ENCODE measurements around the gene TBC1D22A. TPM values are rescaled to one million over a fixed set of nuclear protein-coding genes. Genes with fewer than 3 reads are reported as not detected.
A peak's percentile ranks its signal among the peaks of the same experiment; 100 is the strongest.

TBC1D22A gene
- total and polyA plus RNA-seq, 4 experiments from 2014 or later: 20.6 to 49.2 (median 36.7) TPM

DNA sequence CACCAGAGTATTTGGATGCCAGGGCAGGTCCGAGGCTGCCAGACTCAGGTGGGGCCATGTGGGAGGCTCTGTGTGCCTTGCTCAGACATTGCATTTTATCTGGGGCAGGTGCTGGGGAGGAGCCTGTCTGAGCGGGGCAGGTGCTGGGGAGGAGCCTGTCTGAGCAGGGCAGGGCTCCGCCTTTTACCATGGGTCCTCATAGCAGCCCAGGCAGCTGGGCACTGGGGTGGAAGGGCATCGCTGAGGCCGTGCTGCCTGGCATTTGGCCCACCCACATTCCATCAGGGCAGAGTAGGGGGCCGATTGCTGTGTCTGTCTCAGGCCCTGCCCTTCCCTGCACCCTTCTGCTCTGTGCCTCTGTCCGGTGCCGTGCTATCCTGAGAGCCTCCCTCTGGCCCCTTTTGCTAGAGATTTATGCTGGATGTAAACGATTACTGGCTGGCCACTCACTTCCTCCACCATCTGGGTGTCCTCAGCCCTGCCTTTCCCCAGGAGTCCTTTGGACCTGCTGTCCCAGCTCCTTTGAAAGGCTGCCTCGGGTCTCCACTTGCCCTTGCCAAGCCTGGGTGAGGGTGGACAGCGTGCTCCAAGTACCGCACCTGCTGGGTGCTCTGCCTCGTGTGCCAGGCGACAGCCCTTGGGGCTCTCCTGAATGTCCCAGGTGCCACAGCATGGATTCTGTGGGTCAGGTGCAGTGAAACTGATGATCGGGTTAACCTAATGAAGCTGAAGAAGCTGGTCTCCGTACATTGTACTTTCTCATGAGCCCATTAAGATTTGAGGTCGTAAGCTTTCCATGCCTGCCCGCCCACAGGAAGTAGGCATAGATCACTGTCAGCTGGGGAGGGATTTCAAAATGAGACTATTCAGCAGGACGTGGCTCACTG, 281.6 kb downstream of the TBC1D22A start:
- no peaks in the 10 kb centered on the region for H3K9me3 Mint-ChIP-seq
- ChIA-PET POLR2A (ENCODE audit: partially characterized antibody) (no interaction called here), CTCF (ENCODE audit: partially characterized antibody) (no interaction called here)
- Histone ChIP-seq H3K36me3 (ENCODE audit: insufficient read depth, low read length) (no peaks in the 10 kb centered on the region), H3K9me3 (ENCODE audit: control insufficient read depth in 1 of 2, low read length in 2 of 2) (no peaks in the 10 kb centered on the region), H3K4me3 (ENCODE audit: low read length in 2 of 2) (no peak overlapping the region), H3K27ac (ENCODE audit: low read depth, low read length) (no peak overlapping the region), H3K4me1 (ENCODE audit: insufficient read depth, low read length) (no peaks in the 10 kb centered on the region), H3K27me3 (ENCODE audit: insufficient read depth, low read length) (no peaks in the 10 kb centered on the region)
- no peaks in the 10 kb centered on the region for H3K27me3 Mint-ChIP-seq
- H3K36me3 Mint-ChIP-seq: peaks cover 11% of the 10 kb centered on the region in 2 donors
- no peak for DNase-seq
- H3K4me1 Mint-ChIP-seq: peaks cover 21 to 37% (median 31%) of the 10 kb centered on the region in 4 donors
- peak overlapping the region in 3 of 7 donors; percentile 24 to 50 (median 26) for H3K27ac Mint-ChIP-seq
- no peak overlapping the region for H3K4me3 Mint-ChIP-seq
- intact Hi-C loops (cut with micrococcal nuclease): no loop called here

DNA sequence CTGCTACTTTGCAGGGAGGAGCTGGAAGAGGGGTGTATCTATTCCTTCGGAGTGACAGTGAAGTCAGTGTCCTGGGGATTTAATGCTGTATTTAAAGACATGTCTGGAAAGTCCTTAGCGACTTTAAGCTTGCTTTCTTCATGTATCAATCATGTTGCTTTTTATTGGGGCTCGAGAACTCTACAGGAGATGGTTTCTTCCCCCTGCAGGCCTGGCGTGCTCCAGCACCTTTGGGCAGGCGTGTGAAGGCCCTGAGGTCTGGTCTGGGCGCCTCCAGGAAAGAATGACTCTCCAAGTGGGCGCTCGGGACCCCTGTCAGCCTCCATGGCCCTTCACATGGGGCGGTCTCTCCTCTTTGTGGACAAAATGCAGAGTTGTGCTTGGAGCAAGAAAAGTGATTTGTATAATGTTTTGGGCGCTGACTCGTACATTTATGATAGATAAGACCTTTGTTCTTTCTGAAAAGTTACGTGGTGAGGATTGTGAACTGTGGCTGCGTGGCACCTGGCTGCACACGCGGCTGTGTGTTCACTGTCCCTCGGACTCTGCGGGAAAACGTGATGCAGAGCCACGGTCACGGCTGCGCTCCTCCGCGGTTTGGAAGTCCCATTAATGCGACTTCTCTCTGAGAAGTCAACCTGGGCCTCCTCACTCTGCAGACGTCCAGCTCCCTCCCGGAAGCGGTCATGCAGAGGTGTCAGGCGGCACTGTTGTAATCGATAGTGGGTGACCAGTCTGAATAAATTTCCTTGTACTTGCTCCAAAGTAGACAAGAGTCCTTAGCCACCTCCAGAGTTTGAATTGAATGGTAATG, 282.5 kb downstream of the TBC1D22A start:
- POLR2A ChIA-PET (ENCODE audit: partially characterized antibody): no interaction called here
- Histone ChIP-seq H3K4me1 (ENCODE audit: insufficient read depth, low read length) (no peaks in the 10 kb centered on the region), H3K9me3 (ENCODE audit: control insufficient read depth in 1 of 2, low read length in 2 of 2) (no peaks in the 10 kb centered on the region)

DNA sequence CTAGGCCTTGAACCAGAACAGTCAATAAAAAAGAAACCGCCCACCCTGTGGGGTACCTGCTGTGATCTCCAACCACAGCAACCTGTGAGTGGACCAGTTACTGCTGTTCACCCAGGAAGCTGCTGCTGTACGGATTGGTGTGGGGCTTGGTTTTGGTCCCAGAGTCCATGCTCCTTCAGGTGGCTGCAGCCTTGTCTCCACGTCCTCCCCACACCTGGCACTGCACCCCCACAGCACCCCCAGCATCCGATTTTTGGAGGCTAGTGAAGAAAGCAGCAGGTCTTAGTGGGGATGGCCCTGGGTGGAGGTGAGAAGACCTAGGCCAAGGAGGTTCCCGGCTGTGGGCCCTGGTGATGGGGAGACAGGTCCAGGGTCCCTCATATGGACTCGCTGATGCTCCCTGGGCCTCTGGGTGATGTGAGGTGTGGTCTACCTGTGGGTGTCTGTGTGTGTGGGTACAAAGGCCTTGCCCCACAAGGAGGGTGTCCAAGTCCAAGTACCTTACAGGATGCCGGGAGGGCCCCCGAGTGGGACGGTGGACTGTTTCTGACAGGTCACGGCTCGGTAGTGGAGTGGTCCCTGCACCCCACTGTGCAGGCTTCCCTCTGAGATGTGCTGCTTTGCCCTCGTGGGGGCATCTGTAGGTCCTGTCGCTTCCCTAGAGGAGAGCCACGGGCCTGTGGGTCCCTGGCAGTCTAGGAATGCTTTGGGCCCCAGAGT, 283.4 kb downstream of the TBC1D22A start:
- no peak overlapping the region for H3K27ac ChIP-seq (ENCODE audit: low read depth, low read length)
- CTCF ChIA-PET (ENCODE audit: partially characterized antibody): no interaction called here
- no peak for DNase-seq
- Mint-ChIP-seq H3K27me3 (no peaks in the 10 kb centered on the region), H3K27ac (peak overlapping the region in 1 of 7 donors; percentile 60), H3K36me3 (peaks cover 4% of the 10 kb centered on the region in 2 donors), H3K4me1 (peaks cover 21 to 31% (median 30%) of the 10 kb centered on the region in 4 donors), H3K9me3 (no peaks in the 10 kb centered on the region), H3K4me3 (no peak overlapping the region)
- no peaks in the 10 kb centered on the region for H3K36me3 ChIP-seq (ENCODE audit: insufficient read depth, low read length)
- intact Hi-C loops (cut with micrococcal nuclease): no loop called here
- POLR2A ChIA-PET (ENCODE audit: partially characterized antibody): no interaction called here
- no peak overlapping the region for H3K4me3 ChIP-seq (ENCODE audit: low read length in 2 of 2)
- no peaks in the 10 kb centered on the region for H3K4me1 ChIP-seq (ENCODE audit: insufficient read depth, low read length)
- H3K9me3 ChIP-seq (ENCODE audit: control insufficient read depth in 1 of 2, low read length in 2 of 2): no peaks in the 10 kb centered on the region
- no peaks in the 10 kb centered on the region for H3K27me3 ChIP-seq (ENCODE audit: insufficient read depth, low read length)

More for the DNA sequence above, 282.5 kb downstream of the TBC1D22A start:
- Histone ChIP-seq H3K27ac (ENCODE audit: low read depth, low read length) (no peak overlapping the region), H3K4me3 (ENCODE audit: low read length in 2 of 2) (no peak overlapping the region), H3K27me3 (ENCODE audit: insufficient read depth, low read length) (no peaks in the 10 kb centered on the region), H3K36me3 (ENCODE audit: insufficient read depth, low read length) (no peaks in the 10 kb centered on the region)
- CTCF ChIA-PET (ENCODE audit: partially characterized antibody): no interaction called here
- Mint-ChIP-seq H3K4me1 (peaks cover 23 to 31% (median 31%) of the 10 kb centered on the region in 4 donors), H3K27me3 (no peaks in the 10 kb centered on the region), H3K4me3 (peak overlapping the region in 1 of 8 donors; percentile 55), H3K36me3 (peaks cover 9% of the 10 kb centered on the region in 2 donors), H3K9me3 (no peaks in the 10 kb centered on the region), H3K27ac (peak overlapping the region in 2 of 7 donors; percentile 24 to 69)
- intact Hi-C loops (cut with micrococcal nuclease): no loop called here
- DNase-seq: no peak

DNA sequence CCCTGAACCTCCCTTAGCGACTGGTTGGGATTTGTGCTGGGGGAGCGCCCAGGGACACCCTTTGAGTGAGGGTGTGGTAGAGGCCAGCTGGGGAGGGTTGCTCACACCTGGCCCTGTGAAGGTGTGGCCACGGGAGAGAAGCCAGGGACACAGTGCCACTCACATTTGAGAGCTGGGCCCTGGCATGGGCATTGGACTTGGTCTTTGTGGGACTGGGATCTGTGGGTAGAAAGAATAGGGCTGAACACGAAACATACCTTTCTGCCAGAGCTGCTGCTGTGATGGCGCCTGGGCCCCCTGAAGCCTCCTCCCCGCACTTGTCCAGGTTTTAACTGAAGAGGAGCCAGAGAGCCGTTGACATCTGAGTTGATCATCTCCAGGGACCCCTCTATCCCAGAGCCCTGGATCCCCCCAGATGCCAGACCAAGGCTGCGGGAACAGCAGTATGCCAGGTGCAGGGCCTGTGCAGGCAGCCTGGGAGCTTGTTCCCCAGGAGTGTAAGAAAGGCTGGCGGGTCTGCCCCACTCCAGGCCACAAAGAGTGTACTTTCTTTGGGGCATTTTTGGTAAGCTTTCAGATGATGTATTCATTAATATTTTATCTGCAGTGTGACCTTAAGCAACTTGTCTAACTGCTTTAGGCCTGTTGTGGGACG, 284.1 kb downstream of the TBC1D22A start:
- H3K27me3 Mint-ChIP-seq: no peaks in the 10 kb centered on the region
- no peak overlapping the region for H3K4me3 Mint-ChIP-seq
- peak overlapping the region in 4 of 7 donors; percentile 17 to 68 (median 44) for H3K27ac Mint-ChIP-seq

DNA sequence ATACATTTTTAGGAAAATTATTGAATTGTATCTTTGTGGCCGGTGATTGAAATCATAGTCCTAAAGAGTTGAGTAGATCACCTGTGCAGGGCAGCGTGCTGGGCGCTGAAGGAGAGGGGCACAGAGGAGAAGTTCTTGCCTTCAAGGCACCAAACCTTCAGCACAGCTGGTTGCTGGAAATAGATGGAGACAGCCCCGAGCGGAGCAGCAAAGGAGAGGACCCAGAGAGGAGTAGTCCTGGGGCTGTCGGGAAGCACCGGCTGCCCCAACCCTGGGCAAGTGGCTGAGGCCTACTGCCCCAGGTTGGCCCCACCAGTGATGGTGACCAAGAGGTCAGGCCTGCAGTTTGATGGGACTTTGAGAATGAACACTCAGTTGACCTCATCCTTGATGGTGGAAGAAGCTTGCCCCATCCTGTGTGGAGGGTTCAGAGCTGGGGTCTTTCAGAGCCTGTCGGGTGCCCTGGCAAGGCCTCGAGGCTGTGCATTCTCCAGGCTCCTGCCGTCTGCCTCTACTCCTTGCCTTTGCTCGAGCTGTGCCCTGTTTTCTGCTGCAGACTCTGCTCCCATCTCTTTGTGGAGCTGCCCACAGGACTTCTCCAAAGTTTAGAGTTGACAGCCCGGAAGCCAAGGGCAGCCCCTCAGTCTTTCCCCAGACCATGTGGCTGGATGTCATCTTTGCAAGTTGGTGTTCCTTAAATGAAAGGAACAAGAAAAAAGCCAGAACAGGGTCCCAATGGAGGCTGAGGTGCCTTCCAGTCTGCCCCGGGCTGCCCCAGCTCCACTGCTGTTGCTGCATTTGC, 285.1 kb downstream of the TBC1D22A start:
- DNase-seq: no peak
- Histone ChIP-seq H3K27me3 (ENCODE audit: insufficient read depth, low read length) (no peaks in the 10 kb centered on the region), H3K9me3 (ENCODE audit: control insufficient read depth in 1 of 2, low read length in 2 of 2) (no peaks in the 10 kb centered on the region), H3K36me3 (ENCODE audit: insufficient read depth, low read length) (no peaks in the 10 kb centered on the region), H3K4me1 (ENCODE audit: insufficient read depth, low read length) (no peaks in the 10 kb centered on the region), H3K27ac (ENCODE audit: low read depth, low read length) (no peak overlapping the region), H3K4me3 (ENCODE audit: low read length in 2 of 2) (no peak overlapping the region)
- no peak overlapping the region for H3K4me3 Mint-ChIP-seq
- intact Hi-C loops (cut with micrococcal nuclease): no loop called here
- peak overlapping the region in 2 of 7 donors; percentile 29 to 35 for H3K27ac Mint-ChIP-seq
- no peaks in the 10 kb centered on the region for H3K27me3 Mint-ChIP-seq
- CTCF ChIA-PET (ENCODE audit: partially characterized antibody): interaction anchor here (0.6 kb wide), 1 partner anchor 248 kb away, joined by 3 read pairs; no protein-coding TSS in a partner anchor
- POLR2A ChIA-PET (ENCODE audit: partially characterized antibody): no interaction called here
- peaks cover 0 to 4% of the 10 kb centered on the region in 2 donors for H3K36me3 Mint-ChIP-seq
- H3K9me3 Mint-ChIP-seq: no peaks in the 10 kb centered on the region
- H3K4me1 Mint-ChIP-seq: peaks cover 16 to 28% (median 22%) of the 10 kb centered on the region in 4 donors

More for the DNA sequence above, 284.1 kb downstream of the TBC1D22A start:
- Mint-ChIP-seq H3K9me3 (no peaks in the 10 kb centered on the region), H3K4me1 (peaks cover 20 to 31% (median 26%) of the 10 kb centered on the region in 4 donors), H3K36me3 (peaks cover 0 to 4% of the 10 kb centered on the region in 2 donors)
- no peaks in the 10 kb centered on the region for H3K36me3 ChIP-seq (ENCODE audit: insufficient read depth, low read length)
- no peak overlapping the region for H3K27ac ChIP-seq (ENCODE audit: low read depth, low read length)
- no peaks in the 10 kb centered on the region for H3K9me3 ChIP-seq (ENCODE audit: control insufficient read depth in 1 of 2, low read length in 2 of 2)
- no peak for DNase-seq
- H3K4me3 ChIP-seq (ENCODE audit: low read length in 2 of 2): no peak overlapping the region
- intact Hi-C loops (cut with micrococcal nuclease): no loop called here
- POLR2A ChIA-PET (ENCODE audit: partially characterized antibody): no interaction called here
- CTCF ChIA-PET (ENCODE audit: partially characterized antibody): no interaction called here
- H3K4me1 ChIP-seq (ENCODE audit: insufficient read depth, low read length): no peaks in the 10 kb centered on the region
- no peaks in the 10 kb centered on the region for H3K27me3 ChIP-seq (ENCODE audit: insufficient read depth, low read length)

All from CD4-positive, alpha-beta memory T cell (primary cell).